Right cardiac atrium (tissue), 5 donors: ENCODE data around the gene COQ10B. TPM values are rescaled to one million over a fixed set of nuclear protein-coding genes. Genes with fewer than 3 reads are reported as not detected.
"Not testable (repeated sequence)": the region's sequence is repeated elsewhere in the genome, so short reads cannot be mapped to it uniquely, and the experiment has no call there.

Source experiments
- ATAC-seq, 2 donors: fragments of 200-7000 bp; cut with Tn5 transposase; one replicate each; pipeline versions ENCODE4 v1.8.0 to v1.9.1; 2020; ENCODE audit warnings: moderate library complexity in 2 of 2, mild to moderate bottlenecking in 1 of 2
- DNase-seq, 3 donors: peaks; one replicate each; pipeline ENCODE4 v3.0.0-alpha.2; 2020
- H3K27ac ChIP-seq: one replicate; pipeline ENCODE4 v1.5.1; 2013; ENCODE audit warnings: mild to moderate bottlenecking, low read length, control low read depth, moderate library complexity
- H3K27me3 ChIP-seq: one replicate; pipeline ENCODE4 v1.6.1; 2013; ENCODE audit not compliant: control insufficient read depth, insufficient read depth
- H3K4me1 ChIP-seq: one replicate; pipeline ENCODE4 v1.6.1; 2013; ENCODE audit warnings: low read length; ENCODE audit not compliant: control insufficient read depth, insufficient read depth
- H3K4me3 ChIP-seq: one replicate; pipeline ENCODE4 v1.5.1; 2013; ENCODE audit warnings: low read length, control low read depth
- H3K9me3 ChIP-seq: one replicate; pipeline ENCODE4 v1.6.1; 2013; ENCODE audit warnings: low read length; ENCODE audit not compliant: control insufficient read depth
- WGBS: extraction: QIAGEN DNeasy Blood & Tissue Kit; methylation state at CpG from one replicate; pipeline ENCODE4 v1.1.7; 2013; 5-methylcytosine and 5-hydroxymethylcytosine counted together
- intact Hi-C, 4 donors: fragments of 100-400 bp; cut with DNase I; formaldehyde crosslinking; loops; one replicate each; pipeline versions ENCODE4 v1.11.0 to v1.14.0; 2022 to 2023
- polyA plus RNA-seq: library from polyadenylated mRNA; stranded (reverse); fragments of 200-250 nt; gene quantifications from one replicate; pipeline ENCODE4 v1.2.3, GENCODE V29; 2013
- total RNA-seq, 4 donors: library from RNA; stranded (reverse); fragmentation: NEBNext Ultra II Directional; extraction: Animal tissue kit (Norgen Biotek cat#: 25700); gene quantifications; one replicate each; pipeline ENCODE4 v1.2.1, GENCODE V29; 2021
- donor health status: healthy with polysubstance abuse.
- donor health status: DM: no; HTN: yes; CAD: no.
- donor health status: DM: no; HTN: no; CAD: no.
- donor health status: DM: no; HTN: yes; CAD: no; lungs with severe emphysema.
- donor health status: DM: yes; HTN: yes; CAD: no.

Gene COQ10B
- total and polyA plus RNA-seq, 5 donors = 24.8 to 37.0 (median 29.3) TPM

GRCh38 chr2:197431858-197432257, 21.5 kb upstream of the COQ10B start:
- H3K27me3 ChIP-seq = no peaks in the 10 kb centered on the region
- WGBS = 63% methylated on average over 6 of the region's 6 CpGs
- DNase-seq (no peak), ATAC-seq (no peak)
- no peaks in the 10 kb centered on the region for H3K9me3 ChIP-seq
- H3K4me3 ChIP-seq = no peak overlapping the region
- peaks cover 12% of the 10 kb centered on the region for H3K4me1 ChIP-seq
- intact Hi-C loops = no loop called here
- H3K27ac ChIP-seq = no peak overlapping the region

- H3K4me3 ChIP-seq, ATAC-seq, H3K27ac ChIP-seq, DNase-seq, H3K9me3 ChIP-seq, H3K27me3 ChIP-seq, intact Hi-C loops: not testable (repeated sequence)
- 71% methylated on average over 6 of the region's 6 CpGs for WGBS
- peaks cover 12% of the 10 kb centered on the region for H3K4me1 ChIP-seq
Observed at GRCh38 chr2:197432527-197432926, 20.8 kb upstream of the COQ10B start.

GRCh38 chr2:197433780-197434438, 19.4 kb upstream of the COQ10B start:
- DNase-seq (no peak), ATAC-seq (no peak)
- WGBS = under 1% methylated on average over 11 of the region's 11 CpGs
- intact Hi-C loops = no loop called here
- H3K27ac ChIP-seq = no peak overlapping the region
- no peaks in the 10 kb centered on the region for H3K27me3 ChIP-seq
- H3K4me1 ChIP-seq = peaks cover 8% of the 10 kb centered on the region
- no peaks in the 10 kb centered on the region for H3K9me3 ChIP-seq
- H3K4me3 ChIP-seq = peak overlapping the region; percentile 98

DNA sequence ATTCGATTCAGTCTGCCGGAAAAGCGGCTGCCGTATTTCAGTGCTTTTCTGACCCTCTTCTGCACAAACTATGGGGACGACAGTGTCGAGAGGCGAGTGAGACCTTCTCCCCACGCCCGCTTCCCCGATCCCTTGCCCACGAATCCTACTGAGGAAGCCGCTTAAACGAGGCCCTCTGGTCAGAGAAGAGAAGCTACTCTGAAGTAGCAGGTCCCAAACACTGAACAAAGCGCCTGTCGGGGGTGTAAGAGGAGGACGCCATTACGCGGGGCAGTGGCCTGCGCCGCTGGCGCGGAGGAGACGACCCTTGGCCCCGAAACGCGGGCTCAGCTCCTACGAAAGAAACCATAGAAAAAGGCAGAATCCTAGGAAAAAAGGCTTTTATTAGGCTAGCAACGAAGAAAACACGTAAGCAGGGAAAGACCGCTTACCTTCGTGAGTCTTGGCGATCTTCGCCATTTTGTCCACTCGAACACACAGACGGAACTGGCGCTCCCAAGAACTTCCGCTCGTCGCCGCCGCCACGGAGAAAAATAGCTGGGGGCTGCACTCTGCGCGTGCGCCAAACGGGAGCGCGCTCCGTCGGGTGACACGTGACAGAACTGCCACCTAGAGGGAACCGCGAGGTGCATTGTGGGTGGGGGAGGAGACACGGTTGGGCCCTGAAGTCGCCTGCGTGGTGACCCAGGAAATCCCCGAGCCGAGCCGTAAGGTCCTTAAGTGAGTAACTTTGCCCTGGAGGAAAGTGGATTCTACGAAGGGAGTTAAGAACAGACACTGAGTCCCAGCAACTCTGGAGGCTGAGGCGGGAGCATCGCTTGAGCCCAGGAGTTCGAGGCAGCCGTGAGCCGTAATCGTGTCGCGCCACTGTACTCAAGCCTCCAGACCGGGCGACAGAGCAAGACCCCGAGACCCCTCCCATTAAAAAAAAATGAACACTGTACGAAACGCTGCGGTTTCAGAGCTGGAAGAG, 18.5 kb upstream of the COQ10B start, which contains the start of gene SF3B1:
TSS of gene SF3B1 (minus strand) at position 488 of the 973 bp plus-strand sequence. CDS start at position 459, 29 bp downstream.
- DNase-seq (peak; percentile 98 to 99 (median 99)), ATAC-seq (peak; percentile 97 to 98)
- intact Hi-C loops = no loop called here
- Histone ChIP-seq H3K4me1 (peaks cover 8% of the 10 kb centered on the region), H3K27ac (peak within 1 kb of the TSS; percentile 99), H3K9me3 (no peaks in the 10 kb centered on the region), H3K27me3 (no peaks in the 10 kb centered on the region), H3K4me3 (peak within 1 kb of the TSS; percentile 98)
- under 1% methylated on average over 74 of the region's 74 CpGs for WGBS

DNA sequence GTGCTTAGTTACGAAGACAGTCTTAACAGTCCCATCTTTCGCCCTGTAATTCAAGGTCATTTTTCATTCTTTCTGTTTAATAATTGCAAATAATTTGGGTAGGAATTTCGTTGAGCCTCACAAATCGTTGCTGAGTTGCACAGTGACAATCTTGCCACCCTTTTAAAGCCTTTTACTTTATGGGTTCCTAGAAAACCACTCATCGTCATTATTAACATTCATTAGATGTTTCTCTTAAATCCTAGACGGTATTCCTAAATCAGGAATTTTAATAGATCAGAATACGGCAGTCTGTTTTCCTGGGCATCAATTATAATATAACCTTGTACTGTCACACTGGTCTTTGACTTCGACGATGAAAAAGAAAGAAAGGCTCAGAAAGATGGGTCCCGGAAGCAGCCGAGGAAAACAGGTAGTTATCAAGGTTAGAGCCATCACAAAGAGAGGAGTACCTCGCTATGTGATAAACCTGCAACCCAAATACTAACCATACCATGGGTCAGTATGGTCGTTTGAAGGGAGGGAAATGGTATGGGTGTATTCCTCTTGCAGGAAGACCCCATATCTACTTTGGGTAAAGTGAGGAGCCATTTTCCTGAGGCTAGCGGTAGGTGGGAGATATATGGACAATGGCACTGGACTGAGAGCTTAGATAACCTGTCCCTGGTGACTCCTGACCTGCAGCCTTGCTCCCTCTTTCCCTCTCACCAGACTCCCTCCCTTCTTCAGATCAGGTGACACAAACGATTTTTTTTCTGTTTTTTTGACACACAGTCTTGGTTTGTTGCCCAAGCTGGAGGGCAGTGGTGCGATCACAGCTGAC, 17.5 kb upstream of the COQ10B start:
- 24% methylated on average over 16 of the region's 16 CpGs for WGBS
- no peak for DNase-seq
- intact Hi-C loops = no loop called here
- no peak for ATAC-seq
- H3K27ac ChIP-seq = peak overlapping the region; percentile 99
- peak overlapping the region; percentile 80 for H3K4me3 ChIP-seq
- H3K27me3 ChIP-seq = no peaks in the 10 kb centered on the region
- no peaks in the 10 kb centered on the region for H3K9me3 ChIP-seq
- H3K4me1 ChIP-seq = peaks cover 5% of the 10 kb centered on the region

DNA sequence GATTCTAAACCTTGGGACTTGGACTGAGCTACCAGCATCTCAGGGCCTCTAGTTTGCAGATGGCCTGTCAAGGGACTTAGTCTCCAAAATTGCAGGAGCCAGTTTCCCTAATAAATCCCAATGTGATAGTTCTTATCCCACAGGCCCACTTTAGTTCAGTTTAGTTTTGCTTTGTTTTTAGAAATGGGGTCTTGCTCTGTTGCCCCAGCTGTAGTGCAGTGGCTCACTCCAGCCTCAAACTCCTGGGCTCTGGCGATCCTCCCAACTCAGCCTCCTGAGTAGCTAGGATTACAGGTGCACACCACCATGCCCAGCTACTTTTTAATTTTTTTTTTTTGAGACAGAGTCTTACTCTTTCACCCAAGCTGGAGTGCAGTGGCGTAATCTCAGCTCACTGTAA, 16.0 kb upstream of the COQ10B start:
- DNase-seq (no peak), ATAC-seq (no peak)
- Histone ChIP-seq H3K27ac (no peak overlapping the region), H3K4me1 (no peaks in the 10 kb centered on the region), H3K27me3 (no peaks in the 10 kb centered on the region), H3K4me3 (no peak overlapping the region), H3K9me3 (no peaks in the 10 kb centered on the region)
- WGBS = 96% methylated on average over 2 of the region's 2 CpGs
- intact Hi-C loops = no loop called here

- H3K4me1 ChIP-seq = no peaks in the 10 kb centered on the region
- intact Hi-C loops = no loop called here
Observed at GRCh38 chr2:197442857-197443256, 10.5 kb upstream of the COQ10B start.

GRCh38 chr2:197445746-197446145, 7.6 kb upstream of the COQ10B start:
- Histone ChIP-seq H3K4me3 (no peak overlapping the region), H3K4me1 (no peaks in the 10 kb centered on the region), H3K27ac (no peak overlapping the region), H3K27me3 (no peaks in the 10 kb centered on the region), H3K9me3 (no peaks in the 10 kb centered on the region)
- intact Hi-C loops = no loop called here
- WGBS = 75% methylated on average over 1 of the region's 1 CpG
- ATAC-seq (no peak), DNase-seq (no peak)

More at GRCh38 chr2:197442857-197443256, 10.5 kb upstream of the COQ10B start:
- no peak overlapping the region for H3K4me3 ChIP-seq
- no peaks in the 10 kb centered on the region for H3K27me3 ChIP-seq
- ATAC-seq = peak in 1 of 2 donors; percentile 56
- H3K27ac ChIP-seq = no peak overlapping the region
- no peak for DNase-seq
- H3K9me3 ChIP-seq = no peaks in the 10 kb centered on the region
- whole genome bisulfite sequencing = 57% methylated on average over 5 of the region's 5 CpGs

DNA sequence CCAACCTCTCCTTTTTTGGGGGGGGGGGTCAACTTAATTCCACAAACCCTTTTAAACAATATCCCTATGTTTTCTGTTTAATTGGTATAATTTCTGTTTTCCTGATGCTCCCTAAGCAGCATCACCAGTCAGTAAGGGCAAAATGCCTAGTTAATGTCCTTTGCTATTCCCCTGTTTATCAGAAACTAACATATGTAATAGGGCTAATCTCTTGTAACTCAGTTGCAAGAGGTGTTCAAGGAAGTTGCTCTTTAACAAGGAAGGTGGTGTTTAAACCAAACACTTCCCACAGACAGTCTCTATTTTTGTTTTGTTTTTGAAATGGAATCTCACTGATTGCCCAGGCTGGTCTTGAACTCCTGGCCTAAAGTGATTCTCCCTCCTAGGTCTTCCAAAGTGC, 6.5 kb upstream of the COQ10B start:
- ATAC-seq (no peak), DNase-seq (no peak)
- H3K27me3 ChIP-seq = no peaks in the 10 kb centered on the region
- no peak overlapping the region for H3K4me3 ChIP-seq
- no peaks in the 10 kb centered on the region for H3K4me1 ChIP-seq
- H3K27ac ChIP-seq = no peak overlapping the region
- intact Hi-C loops = no loop called here
- H3K9me3 ChIP-seq = no peaks in the 10 kb centered on the region

GRCh38 chr2:197450465-197450864, 2.9 kb upstream of the COQ10B start:
- no peak overlapping the region for H3K4me3 ChIP-seq
- H3K27me3 ChIP-seq = no peaks in the 10 kb centered on the region
- WGBS = 77% methylated on average over 25 of the region's 25 CpGs
- no peaks in the 10 kb centered on the region for H3K4me1 ChIP-seq
- DNase-seq (peak; percentile 40 to 80 (median 74)), ATAC-seq (no peak)
- no peak overlapping the region for H3K27ac ChIP-seq
- intact Hi-C loops = no loop called here
- no peaks in the 10 kb centered on the region for H3K9me3 ChIP-seq
